Iris pigment epithelial cell (primary cell): ENCODE measurements around the gene DDX1.
"Not testable (repeated sequence)": the region's sequence is repeated elsewhere in the genome, so short reads cannot be mapped to it uniquely, and the experiment has no call there.

Experiments
- DNase-seq: peaks from one replicate; pipeline ENCODE4 v3.0.0-alpha.2; 2011; ENCODE audit warnings: low read depth

DDX1 gene

GRCh38 chr2:15591692-15592463 is at the start of gene DDX1:
Gene DDX1, plus strand, starts transcription at chr2:15591868. Its CDS starts 66 bp downstream, at chr2:15591934.
- peak; percentile 87 for DNase-seq

- not testable (repeated sequence) for DNase-seq
These were observed 49.4 kb upstream of the DDX1 start for GRCh38 chr2:15542269-15542668.

- DNase-seq = no peak
These were observed 48.6 kb upstream of the DDX1 start for GRCh38 chr2:15543053-15543452.

GRCh38 chr2:15543541-15543940 is 48.1 kb upstream of the DDX1 start:
- no peak for DNase-seq

GRCh38 chr2:15544227-15544626 is 47.4 kb upstream of the DDX1 start:
- no peak for DNase-seq

GRCh38 chr2:15546297-15547098 is 45.2 kb upstream of the DDX1 start:
- DNase-seq = no peak

GRCh38 chr2:15547115-15547876 is 44.4 kb upstream of the DDX1 start:
- peak; percentile 7 for DNase-seq

GRCh38 chr2:15548974-15549373 is 42.7 kb upstream of the DDX1 start:
- DNase-seq = no peak

- DNase-seq = no peak
These were observed 38.1 kb upstream of the DDX1 start for GRCh38 chr2:15553519-15553918.

- DNase-seq = no peak
These were observed 37.7 kb upstream of the DDX1 start for GRCh38 chr2:15553951-15554350.

GRCh38 chr2:15554525-15555218 is 37.0 kb upstream of the DDX1 start:
- peak; percentile 24 for DNase-seq

GRCh38 chr2:15555760-15556193 is 35.9 kb upstream of the DDX1 start:
- DNase-seq = no peak

GRCh38 chr2:15556311-15556930 is 35.2 kb upstream of the DDX1 start:
- DNase-seq = no peak

GRCh38 chr2:15557887-15558311 is 33.8 kb upstream of the DDX1 start:
- peak; percentile 3 for DNase-seq

- no peak for DNase-seq
These were observed 32.1 kb upstream of the DDX1 start for GRCh38 chr2:15559379-15560139.

GRCh38 chr2:15560140-15560987 is 31.3 kb upstream of the DDX1 start:
- DNase-seq = peak; percentile 47

GRCh38 chr2:15560988-15561573 is 30.6 kb upstream of the DDX1 start, which contains the start of gene NBAS:
Gene NBAS, minus strand, starts transcription at chr2:15561334. Its CDS starts 30 bp downstream, at chr2:15561304.
- peak; percentile 90 for DNase-seq

GRCh38 chr2:15561574-15562344 is 29.9 kb upstream of the DDX1 start:
- DNase-seq = peak; percentile 51
